HG03045 (cell line): ENCODE measurements around the gene SNX13.
"Not testable (repeated sequence)": the region's sequence is repeated elsewhere in the genome, so short reads cannot be mapped to it uniquely, and the experiment has no call there.

ENCODE experiments used
- ATAC-seq: cut with Tn5 transposase; IDR thresholded peaks from one replicate; pipeline ENCODE4 v1.9.1; 2021; ENCODE audit warnings: mild to moderate bottlenecking, moderate library complexity; ENCODE audit not compliant: unreplicated experiment

The SNX13 gene

DNA sequence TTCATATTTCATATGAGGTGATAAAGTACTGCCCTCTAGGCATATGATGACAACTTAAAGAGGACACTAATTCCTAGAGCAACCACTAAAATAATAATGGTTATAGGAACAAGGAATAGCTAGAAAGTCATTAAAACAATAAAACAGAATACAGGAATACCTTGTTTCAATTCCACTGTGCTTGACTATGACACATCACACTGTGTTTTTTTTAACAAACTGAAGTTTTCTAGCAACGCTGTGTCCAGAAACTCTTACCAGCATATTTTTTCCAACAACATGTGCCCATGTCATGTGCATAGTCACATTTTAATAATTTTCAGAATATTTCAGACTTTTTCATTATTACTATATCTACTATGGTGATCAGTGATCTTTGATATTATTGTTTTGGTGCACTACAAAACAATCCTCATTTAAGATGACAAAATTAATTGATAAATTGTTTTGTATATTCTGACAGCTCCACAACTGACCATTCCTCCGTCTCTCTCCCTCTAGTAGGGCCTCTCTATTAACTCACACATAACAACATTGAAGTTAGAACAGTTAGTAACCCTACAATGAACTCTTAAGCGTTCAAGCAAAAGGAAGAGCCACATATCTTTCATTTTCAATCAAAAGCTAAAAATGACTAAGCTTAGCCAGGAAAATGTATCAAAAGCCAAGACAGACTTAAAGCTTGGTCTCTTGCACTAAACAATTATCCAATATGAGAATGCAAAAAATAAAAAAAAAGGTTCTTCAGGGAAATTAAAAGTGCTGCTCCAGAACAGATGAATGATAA lies 85.8 kb downstream of the SNX13 start:
- no peak for ATAC-seq

- no peak for ATAC-seq
Observed at GRCh38 chr7:17852361-17852760, 87.9 kb downstream of the SNX13 start.

- no peak for ATAC-seq
Observed at GRCh38 chr7:17849504-17849903, 90.8 kb downstream of the SNX13 start.

- no peak for ATAC-seq
Observed at GRCh38 chr7:17848516-17848915, 91.8 kb downstream of the SNX13 start.

DNA sequence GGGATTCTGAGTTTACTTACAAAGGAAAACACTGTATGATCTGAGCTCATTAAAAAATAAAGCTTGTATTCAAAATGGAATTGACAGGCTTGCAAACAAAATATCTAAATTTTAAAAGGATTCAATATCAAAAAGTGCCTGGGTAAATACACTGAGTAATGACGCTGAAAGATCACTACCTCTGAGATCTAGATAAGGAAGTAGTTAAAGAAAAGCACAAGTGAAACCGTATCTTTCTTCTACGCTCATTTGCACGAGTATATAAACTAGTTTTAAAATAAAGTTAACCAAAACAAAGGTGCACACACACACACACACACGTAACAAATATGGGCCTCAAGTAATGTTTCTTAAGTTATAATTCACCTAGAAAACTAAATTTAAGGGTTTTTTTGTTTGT lies 93.4 kb downstream of the SNX13 start:
- ATAC-seq = no peak

DNA sequence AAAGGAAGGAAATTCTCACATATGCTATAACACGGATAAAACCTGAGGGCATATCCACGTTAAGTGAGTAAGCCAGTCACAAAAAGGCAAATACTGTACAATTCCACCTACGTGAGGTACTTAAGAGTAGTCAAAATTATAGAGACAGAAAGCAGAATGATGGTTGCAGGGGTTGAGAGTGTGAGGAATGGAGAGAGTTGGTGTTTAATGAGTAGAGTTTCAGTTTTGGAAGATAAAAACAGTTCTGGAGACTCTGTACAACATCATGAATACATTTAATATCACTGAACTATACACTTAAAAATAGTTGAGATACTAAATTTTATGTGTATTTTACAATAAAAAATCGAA lies 95.1 kb downstream of the SNX13 start:
- ATAC-seq = no peak

DNA sequence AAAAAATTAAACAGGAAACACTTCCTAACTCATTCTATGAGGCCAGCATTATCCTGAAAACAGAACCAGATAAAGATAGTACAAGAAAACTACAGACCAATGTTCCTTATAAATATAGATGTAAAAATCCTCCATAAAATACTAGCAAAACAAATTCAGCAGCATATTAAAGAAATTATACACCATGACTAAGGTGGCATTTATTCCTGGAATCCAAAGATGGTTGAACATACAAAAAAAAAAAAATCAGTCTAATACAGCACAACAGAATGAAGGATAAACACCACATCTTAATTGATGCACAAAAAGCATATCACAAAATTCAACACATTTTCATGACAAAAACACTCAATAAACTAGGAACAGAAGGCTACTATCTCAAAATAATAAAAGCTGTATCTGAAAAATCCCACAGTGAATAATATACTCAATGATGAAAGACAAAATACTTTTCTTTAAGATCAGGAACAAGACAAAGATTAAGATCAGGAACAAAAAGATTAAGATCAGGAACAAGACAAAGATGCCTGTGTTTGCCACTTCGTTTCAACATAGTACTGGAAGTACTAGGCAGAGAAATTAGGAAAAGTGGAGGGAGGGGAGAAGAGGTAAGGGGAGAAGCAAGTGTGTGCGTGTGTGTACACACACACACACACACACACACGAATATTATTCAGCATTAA lies 95.6 kb downstream of the SNX13 start:
- ATAC-seq = no peak

GRCh38 chr7:17844022-17844421 lies 96.3 kb downstream of the SNX13 start:
- ATAC-seq = no peak

DNA sequence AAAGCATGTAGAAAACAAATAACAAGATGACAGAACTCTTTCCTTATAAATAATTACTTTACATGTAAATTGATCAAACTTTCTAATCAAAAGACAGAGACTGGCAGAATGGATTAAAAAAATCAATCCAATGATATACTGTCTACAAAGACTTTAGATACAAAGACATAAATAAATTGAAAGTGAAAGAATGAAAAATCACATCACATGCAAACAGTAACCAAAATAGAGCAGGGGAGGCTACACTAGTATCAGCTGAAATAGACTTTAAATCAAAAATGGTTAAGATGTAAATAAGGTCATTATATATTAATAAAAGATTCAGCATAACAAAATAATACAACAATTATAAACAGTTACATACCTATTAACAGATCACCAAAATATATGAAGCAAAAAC lies 97.3 kb downstream of the SNX13 start:
- ATAC-seq = no peak

DNA sequence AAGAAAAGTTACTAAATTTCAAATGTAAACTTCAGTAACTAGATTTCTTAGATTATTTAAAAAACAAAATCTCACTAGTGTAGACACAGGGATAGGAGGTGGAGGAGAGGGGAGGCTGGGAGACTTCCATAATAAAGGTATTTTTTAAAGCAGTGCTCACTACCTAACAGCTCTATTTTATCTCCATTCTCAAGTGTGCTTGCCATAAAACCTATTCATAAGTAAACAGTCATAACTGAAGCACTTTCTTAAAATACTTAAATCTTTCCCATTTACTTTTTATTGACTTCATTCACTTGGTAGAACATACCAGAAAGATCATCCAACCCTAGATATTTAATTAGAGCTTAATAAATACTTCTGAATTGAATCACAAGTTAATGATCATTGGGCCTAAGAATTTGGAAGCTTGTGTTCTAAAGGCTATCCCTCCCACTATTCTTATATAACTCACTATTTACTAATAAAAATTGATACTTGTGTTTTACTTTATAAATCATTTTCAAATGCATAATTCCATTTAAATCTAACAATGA lies 107.4 kb downstream of the SNX13 start:
- ATAC-seq = no peak

DNA sequence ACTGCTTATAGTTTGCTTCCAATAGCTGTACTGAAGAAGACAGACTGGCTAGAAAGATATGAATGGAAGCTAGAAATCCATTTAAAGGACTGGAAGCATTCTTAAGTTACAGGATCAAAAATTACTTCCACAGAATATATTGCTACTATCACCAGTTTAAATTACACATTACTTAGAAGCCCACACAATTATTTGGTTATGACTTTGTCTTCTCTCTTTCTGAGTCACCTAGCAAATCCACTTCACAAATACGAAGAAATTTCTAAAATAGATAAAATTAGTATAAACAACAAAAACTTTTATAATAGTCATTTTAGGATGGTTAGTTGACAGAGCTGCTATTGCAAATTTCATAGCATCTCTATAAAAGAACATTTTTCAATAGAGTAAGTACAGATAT lies 108.1 kb downstream of the SNX13 start:
- no peak for ATAC-seq

GRCh38 chr7:17830206-17830605 lies 110.1 kb downstream of the SNX13 start:
- no peak for ATAC-seq

DNA sequence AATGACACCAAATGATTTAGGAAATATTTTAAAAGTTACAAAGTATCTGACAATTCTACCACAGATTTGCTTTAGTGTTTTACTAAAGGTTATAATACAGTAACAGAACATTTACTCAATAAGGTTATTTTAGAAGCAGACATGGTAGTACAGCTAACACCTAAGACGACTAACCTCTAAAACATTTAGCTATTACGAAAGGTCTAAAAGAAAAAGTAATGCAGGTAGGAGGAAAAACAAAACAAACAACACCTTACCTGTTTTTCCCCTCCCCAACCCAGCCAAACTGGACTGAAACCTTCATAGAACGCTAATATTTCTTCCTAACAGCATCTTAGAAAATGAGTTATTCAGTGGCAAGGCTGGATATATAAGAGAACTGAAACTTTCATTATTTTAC lies 111.3 kb downstream of the SNX13 start:
- no peak for ATAC-seq

GRCh38 chr7:17822547-17823173 lies 117.6 kb downstream of the SNX13 start:
- no peak for ATAC-seq

GRCh38 chr7:17816903-17817302 lies 123.4 kb downstream of the SNX13 start:
- no peak for ATAC-seq

DNA sequence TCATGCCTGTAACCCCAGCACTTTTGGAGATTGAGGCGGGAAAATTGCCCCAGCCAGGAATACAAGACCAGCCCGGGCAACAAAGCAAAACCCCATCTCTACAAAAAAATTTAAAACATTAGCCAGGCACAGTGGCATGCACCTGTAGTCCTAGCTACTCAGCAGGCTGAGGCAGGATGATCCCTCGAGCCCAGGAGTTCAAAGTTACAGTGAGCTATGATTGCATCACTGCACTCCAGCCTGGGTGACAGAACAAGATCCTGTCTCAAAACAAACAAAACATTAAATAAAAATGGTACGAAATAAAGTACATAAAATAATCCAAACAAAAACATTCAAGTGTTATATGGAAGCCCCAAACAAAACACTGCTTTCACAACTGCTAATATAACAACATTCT lies 125.0 kb downstream of the SNX13 start:
- no peak for ATAC-seq

DNA sequence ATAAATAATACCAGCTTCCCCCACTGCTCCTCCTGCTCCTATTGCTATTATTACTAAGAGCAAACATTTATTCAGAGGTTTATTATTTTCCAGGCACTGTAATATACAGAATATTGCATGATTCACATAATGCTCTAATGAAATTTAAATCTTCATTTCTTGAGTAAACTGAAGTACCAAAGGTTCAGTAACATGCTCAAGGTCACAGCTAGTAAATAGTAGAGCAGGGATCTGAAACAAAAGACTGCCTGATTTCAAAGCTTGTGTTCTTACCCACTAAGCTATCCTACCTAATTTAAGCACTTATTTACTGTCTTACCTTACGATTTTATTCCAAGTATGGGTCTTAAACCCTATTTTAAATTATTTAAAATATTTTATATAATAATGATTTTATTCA lies 126.2 kb downstream of the SNX13 start:
- no peak for ATAC-seq

- not testable (repeated sequence) for ATAC-seq
Observed at GRCh38 chr7:17809215-17809614, 131.1 kb downstream of the SNX13 start.

GRCh38 chr7:17807242-17807641 lies 133.1 kb downstream of the SNX13 start:
- no peak for ATAC-seq

- no peak for ATAC-seq
Observed at GRCh38 chr7:17806631-17807030, 133.7 kb downstream of the SNX13 start.

DNA sequence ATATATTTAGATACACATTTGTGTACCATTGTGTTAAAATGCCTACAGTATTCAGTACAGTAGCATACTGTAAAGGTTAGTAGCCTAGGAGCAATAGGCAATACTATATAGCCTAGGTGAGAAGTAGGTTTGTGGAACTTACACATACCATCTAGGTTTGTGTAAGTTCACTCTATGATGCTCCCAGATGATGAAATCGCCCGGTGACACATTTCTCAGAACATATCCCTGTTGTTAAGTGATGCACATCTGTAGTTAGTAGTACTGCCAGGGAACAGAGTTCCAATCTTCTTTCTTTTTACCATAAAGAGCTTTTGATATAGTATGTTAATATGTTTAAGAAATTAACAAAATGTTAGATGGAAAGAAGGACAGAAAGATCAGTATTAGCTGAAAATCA lies 138.2 kb downstream of the SNX13 start:
- ATAC-seq = no peak
